Mammary epithelial cell (primary cell): Measurements from ENCODE around the gene KRT35.

Source experiments
- CTCF ChIP-seq, 2 donors: IDR thresholded peaks in 1 of 2; conservative IDR thresholded peaks in 1 of 2; 2 replicates each; pipeline ENCODE4 v1.5.1; 2011 to 2012; ENCODE audit warnings: inconsistent platforms in 2 of 2, low read length in 2 of 2, mild to moderate bottlenecking in 2 of 2, control low read depth in 1 of 2, low read depth in 1 of 2; ENCODE audit not compliant: insufficient read depth in 1 of 2; ENCODE audit errors: extremely low read depth in 1 of 2
- EZH2 ChIP-seq: IDR thresholded peaks from 2 replicates; pipeline ENCODE4 v1.6.1; 2012; ENCODE audit warnings: low read length, inconsistent platforms, borderline replicate concordance

GRCh38 chr17:41492351-41492750 lies 11.4 kb upstream of the KRT35 start:
- TF ChIP-seq CTCF (conservative IDR thresholded peaks at IDR 0.05 in 1 of 2, IDR thresholded peaks at IDR 0.05 in 1 of 2; ENCODE audit: extremely low read depth in 1 of 2, insufficient read depth in 1 of 2, low read depth in 1 of 2, low read length in 2 of 2): no peak
- no peak for TF ChIP-seq EZH2
